Measurements from ENCODE around the gene DLGAP4. TPM values are rescaled to one million over a fixed set of nuclear protein-coding genes. Genes with fewer than 3 reads are reported as not detected.
"Not testable (repeated sequence)": the region's sequence is repeated elsewhere in the genome, so short reads cannot be mapped to it uniquely, and the experiment has no call there.

The DLGAP4 gene
- total RNA-seq, 3 donors from 2014 or later: 22.0 to 26.9 (median 24.0) TPM

- Histone ChIP-seq H3K36me3 (no peaks in the 10 kb centered on the region), H3K27ac (no peak overlapping the region), H3K4me3 (no peak overlapping the region), H3K4me1 (no peaks in the 10 kb centered on the region), H3K9me3 (peaks cover 0 to 6% of the 10 kb centered on the region in 2 donors), H3K27me3 (no peaks in the 10 kb centered on the region)
- DNase-seq (ENCODE audit: low spot score in 2 of 2): no peak
- intact Hi-C loops (cut with DNase I; ENCODE audit: low total_unique reads): no loop called here
- no peak for TF ChIP-seq CTCF (IDR thresholded peaks at IDR 0.05)
- TF ChIP-seq POLR2A (IDR thresholded peaks at IDR 0.05): no peak
- TF ChIP-seq POLR2AphosphoS5 (IDR thresholded peaks at IDR 0.05): no peak
These were observed 257.2 kb downstream of the DLGAP4 start for GRCh38 chr20:36563374-36563773.

- H3K4me1 ChIP-seq; H3K9me3 ChIP-seq; H3K27me3 ChIP-seq; H3K36me3 ChIP-seq; intact Hi-C loops (cut with DNase I; ENCODE audit: low total_unique reads); H3K4me3 ChIP-seq; H3K27ac ChIP-seq; DNase-seq (ENCODE audit: low spot score in 2 of 2): not testable (repeated sequence)
These were observed 258.1 kb downstream of the DLGAP4 start for GRCh38 chr20:36564078-36564725.

GRCh38 chr20:36564726-36565121, 258.6 kb downstream of the DLGAP4 start:
- H3K36me3 ChIP-seq; H3K27me3 ChIP-seq; DNase-seq (ENCODE audit: low spot score in 2 of 2); H3K4me1 ChIP-seq; H3K4me3 ChIP-seq; intact Hi-C loops (cut with DNase I; ENCODE audit: low total_unique reads); H3K27ac ChIP-seq; H3K9me3 ChIP-seq: not testable (repeated sequence)

- intact Hi-C loops (cut with DNase I; ENCODE audit: low total_unique reads): no loop called here
- H3K4me1 ChIP-seq: no peaks in the 10 kb centered on the region
- H3K36me3 ChIP-seq: no peaks in the 10 kb centered on the region
- TF ChIP-seq POLR2AphosphoS5 (IDR thresholded peaks at IDR 0.05): no peak
- no peak for TF ChIP-seq POLR2A (IDR thresholded peaks at IDR 0.05)
- no peak for TF ChIP-seq CTCF (IDR thresholded peaks at IDR 0.05)
- H3K4me3 ChIP-seq: no peak overlapping the region
- H3K27ac ChIP-seq: no peak overlapping the region
- no peak for DNase-seq (ENCODE audit: low spot score in 2 of 2)
- peaks cover 0 to 6% of the 10 kb centered on the region in 2 donors for H3K9me3 ChIP-seq
- no peaks in the 10 kb centered on the region for H3K27me3 ChIP-seq
These were observed 259.4 kb downstream of the DLGAP4 start for GRCh38 chr20:36565520-36565919.

GRCh38 chr20:36569847-36570429, 263.8 kb downstream of the DLGAP4 start:
- no peak for TF ChIP-seq CTCF (IDR thresholded peaks at IDR 0.05)
- TF ChIP-seq POLR2A (IDR thresholded peaks at IDR 0.05): no peak
- TF ChIP-seq POLR2AphosphoS5 (IDR thresholded peaks at IDR 0.05): no peak
- H3K9me3 ChIP-seq: peaks cover 0 to 6% of the 10 kb centered on the region in 2 donors
- no peak overlapping the region for H3K27ac ChIP-seq
- H3K4me1 ChIP-seq: peaks cover 0 to 1% of the 10 kb centered on the region in 2 donors
- no peak for DNase-seq (ENCODE audit: low spot score in 2 of 2)
- H3K36me3 ChIP-seq: no peaks in the 10 kb centered on the region
- no peaks in the 10 kb centered on the region for H3K27me3 ChIP-seq
- no peak overlapping the region for H3K4me3 ChIP-seq
- intact Hi-C loops (cut with DNase I; ENCODE audit: low total_unique reads): no loop called here

- no peak for DNase-seq (ENCODE audit: low spot score in 2 of 2)
- intact Hi-C loops (cut with DNase I; ENCODE audit: low total_unique reads): no loop called here
- no peaks in the 10 kb centered on the region for H3K9me3 ChIP-seq
- H3K36me3 ChIP-seq: no peaks in the 10 kb centered on the region
- TF ChIP-seq POLR2A (IDR thresholded peaks at IDR 0.05) (no peak), POLR2AphosphoS5 (IDR thresholded peaks at IDR 0.05) (no peak), CTCF (IDR thresholded peaks at IDR 0.05) (no peak)
- H3K4me3 ChIP-seq: no peak overlapping the region
- peaks cover 0 to 10% of the 10 kb centered on the region in 2 donors for H3K4me1 ChIP-seq
- no peaks in the 10 kb centered on the region for H3K27me3 ChIP-seq
- H3K27ac ChIP-seq: peak overlapping the region; percentile 94 to 95
These were observed 265.7 kb downstream of the DLGAP4 start for GRCh38 chr20:36571564-36572504.

Data from breast epithelium (tissue), 4 donors.